HG03521 (cell line): Measurements from ENCODE around the gene ZFAND5.
A peak's percentile ranks its signal among the peaks of the same experiment; 100 is the strongest.

Experiments
- ATAC-seq: cut with Tn5 transposase; IDR thresholded peaks from one replicate; pipeline ENCODE4 v1.9.1; 2021; ENCODE audit warnings: mild to moderate bottlenecking, moderate library complexity; ENCODE audit not compliant: unreplicated experiment

ZFAND5 gene

GRCh38 chr9:72332351-72332750 is 32.7 kb downstream of the ZFAND5 start:
- no peak for ATAC-seq

GRCh38 chr9:72327631-72328030 is 37.4 kb downstream of the ZFAND5 start:
- no peak for ATAC-seq

- no peak for ATAC-seq
These were observed 38.4 kb downstream of the ZFAND5 start for GRCh38 chr9:72326641-72327040.

DNA sequence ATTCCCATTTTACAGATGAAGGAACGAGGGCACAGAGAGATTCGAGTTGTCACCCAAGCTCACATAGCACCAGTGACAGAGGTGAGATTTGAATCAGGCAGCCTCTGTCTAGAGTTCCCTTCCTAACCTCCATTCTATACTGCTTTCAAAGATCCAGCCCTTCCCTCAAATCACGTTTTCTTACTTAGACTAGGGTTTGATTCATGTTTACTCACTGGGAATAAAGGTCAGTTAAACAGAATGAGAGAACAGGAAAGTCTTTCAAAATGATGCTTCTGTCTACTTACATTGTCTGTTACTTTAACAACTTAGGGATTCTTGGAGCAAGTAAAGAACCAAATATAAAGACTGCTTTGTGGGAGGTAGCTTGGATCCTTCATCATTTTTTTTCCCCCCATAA is 40.0 kb downstream of the ZFAND5 start:
- ATAC-seq: no peak

DNA sequence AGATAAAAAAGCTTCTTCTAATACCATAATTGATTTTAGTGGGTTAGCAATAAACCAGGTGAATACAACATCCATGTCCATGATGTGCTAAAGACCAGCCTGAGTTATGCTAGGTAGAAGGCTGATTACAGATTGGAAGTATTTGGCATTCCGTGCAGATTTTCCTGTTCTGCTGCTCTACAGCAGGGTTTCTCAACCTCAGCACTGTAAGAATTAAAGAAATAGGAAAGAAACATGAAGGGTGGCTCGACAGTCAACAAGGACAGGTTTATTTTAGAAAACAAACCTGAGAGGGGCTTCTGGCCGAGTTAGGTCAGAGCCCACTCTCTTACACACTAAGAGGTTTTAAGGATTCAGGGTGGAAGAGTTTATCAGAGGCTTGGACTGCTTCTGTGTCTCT is 42.3 kb downstream of the ZFAND5 start:
- no peak for ATAC-seq

DNA sequence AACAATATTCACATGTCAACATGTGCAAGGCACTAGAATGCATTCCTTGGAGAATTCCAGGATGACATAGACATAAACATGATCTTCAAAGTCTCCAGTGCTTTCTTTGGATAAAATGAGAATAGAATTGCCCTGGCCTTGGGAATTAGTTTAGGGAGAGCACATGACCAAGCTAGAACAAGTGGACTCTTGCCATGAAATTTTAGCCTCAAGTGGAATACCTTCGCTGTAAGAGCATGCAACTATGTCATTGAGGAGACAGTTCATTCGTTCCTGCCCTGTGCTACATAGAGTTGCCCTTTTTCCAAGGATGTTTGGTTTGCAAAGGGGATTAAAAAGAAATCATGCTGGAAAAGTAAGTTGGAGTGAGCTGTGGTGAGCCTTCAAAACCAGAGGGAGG is 42.7 kb downstream of the ZFAND5 start:
- ATAC-seq: no peak

GRCh38 chr9:72315510-72316311 is 49.3 kb downstream of the ZFAND5 start:
- no peak for ATAC-seq

DNA sequence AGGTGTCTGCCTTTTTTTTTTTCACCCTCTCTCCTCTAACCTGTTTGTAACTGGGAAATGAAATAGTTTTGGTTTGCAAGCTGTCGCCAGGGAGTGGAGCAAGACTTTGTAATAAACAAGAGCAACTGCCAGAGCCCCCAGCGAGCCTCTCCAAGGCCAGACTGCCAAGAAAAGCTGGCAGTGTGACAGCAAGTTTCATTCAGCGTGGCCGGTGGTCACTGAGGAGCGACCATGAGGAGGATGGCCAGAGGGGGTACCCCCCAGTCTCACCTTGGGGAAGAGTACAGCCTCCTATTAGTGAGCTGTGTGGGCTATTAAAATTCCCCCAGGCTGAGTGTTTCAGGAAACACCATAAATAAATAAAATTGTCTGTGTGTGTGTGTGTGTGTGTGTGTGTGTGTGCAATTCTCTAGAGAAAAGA is 49.9 kb downstream of the ZFAND5 start:
- no peak for ATAC-seq

DNA sequence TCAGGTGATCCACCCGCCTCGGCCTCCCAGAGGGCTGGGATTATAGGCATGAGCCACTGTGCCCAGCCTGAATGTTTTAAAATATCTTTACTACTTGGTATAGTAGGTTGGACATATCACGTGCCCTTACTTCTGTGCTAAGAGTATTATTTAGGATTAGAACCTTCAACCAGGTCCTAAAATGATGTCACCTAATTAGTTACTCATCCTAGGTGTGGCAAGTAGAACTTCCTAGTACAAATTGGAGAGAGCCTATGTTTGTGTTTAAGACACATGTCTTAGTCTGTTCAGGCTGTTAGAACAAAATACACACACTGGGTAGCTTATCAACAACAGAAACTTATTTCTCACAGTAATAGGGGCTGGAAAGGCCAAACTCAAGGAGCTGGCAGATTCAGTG is 51.5 kb downstream of the ZFAND5 start:
- no peak for ATAC-seq

DNA sequence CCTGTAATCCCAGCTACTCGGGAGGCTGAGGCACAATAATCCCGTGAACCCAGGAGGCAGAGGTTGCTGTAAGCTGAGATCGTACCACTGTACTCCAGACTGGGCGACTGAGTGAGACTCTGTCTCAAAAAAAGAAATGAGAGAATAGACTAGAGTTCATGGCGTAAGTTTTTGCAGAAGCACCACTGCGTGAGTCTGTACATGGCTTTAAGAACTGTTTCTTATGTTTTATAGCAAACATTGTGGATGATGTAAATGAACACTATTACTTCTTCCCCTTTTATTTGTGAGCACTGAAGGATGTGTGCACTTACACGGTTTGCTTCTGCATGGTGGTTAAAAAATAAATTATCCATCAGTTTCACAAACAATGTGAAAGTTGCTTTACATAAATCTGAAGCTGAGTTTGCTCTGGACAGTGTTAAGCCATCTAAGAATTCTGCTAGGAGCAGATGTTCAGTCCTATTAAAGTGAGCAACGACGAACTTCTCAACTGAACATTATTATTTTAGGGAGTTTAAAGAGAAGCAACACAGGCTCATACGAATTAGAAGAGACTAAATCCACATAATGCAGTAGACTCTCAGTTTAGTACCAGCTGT is 52.5 kb downstream of the ZFAND5 start:
- ATAC-seq: no peak

- ATAC-seq: no peak
These were observed 55.5 kb downstream of the ZFAND5 start for GRCh38 chr9:72309364-72310133.

DNA sequence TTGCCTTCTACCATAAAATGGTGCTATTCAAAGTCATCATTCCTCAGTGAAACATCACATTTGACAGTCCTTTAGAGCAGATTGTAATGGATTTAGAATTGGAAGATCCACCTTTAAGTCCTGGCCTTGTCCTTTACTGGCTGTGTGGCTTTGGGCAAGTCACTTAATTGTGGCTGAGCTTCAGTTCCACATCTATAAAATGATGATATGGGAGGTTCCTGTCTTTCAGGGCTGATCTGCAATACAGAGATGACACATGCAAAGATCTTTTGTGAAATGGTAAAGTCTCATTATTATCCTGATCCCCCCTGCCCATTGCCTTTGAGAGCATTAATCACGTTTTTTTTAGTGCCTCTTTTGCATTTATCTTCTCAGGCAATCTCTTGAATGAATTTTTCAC is 58.2 kb downstream of the ZFAND5 start:
- no peak for ATAC-seq

DNA sequence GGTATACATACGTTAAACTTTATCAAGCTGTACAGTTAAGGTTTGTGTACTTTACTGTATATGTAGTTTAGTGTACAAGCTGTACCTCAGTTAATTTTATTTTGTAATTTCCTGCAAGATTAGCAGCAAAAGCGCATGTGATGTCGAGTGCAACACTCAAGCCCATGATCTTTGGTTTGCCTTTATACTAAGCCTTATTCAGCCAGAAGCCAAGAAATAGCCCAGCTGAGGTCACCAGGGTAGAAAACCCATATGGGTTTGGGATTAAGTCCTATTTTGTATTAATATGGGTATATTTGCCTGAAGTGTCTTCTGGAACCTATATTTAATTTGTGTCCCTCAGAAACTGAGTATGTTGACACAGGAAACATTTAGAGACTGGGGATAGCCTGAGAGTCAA is 59.3 kb downstream of the ZFAND5 start:
- no peak for ATAC-seq

DNA sequence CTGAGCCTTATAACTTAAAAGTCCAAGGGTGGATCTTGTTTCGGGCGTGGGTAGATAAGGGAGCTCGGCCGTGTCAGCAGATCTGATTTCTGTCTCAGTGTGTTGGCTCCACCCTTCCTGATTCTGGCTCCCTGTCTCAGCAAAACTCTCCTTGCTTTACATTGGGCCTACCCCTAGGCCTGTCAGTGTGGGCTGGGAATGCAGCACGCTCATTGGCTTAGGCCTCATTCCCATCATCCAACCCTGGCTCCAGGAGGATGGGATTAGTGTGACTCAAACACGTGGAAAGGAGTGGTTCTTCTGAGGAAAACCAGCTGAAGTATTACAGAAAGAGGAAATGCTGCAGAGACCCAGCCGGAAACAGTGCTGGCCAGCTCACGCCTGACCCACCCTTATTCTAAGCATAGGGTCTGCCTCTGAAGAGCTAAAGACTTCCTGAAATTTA is 59.9 kb downstream of the ZFAND5 start:
- peak; percentile 46 for ATAC-seq

GRCh38 chr9:72304538-72304937 is 60.5 kb downstream of the ZFAND5 start:
- ATAC-seq: no peak
